GM12878 (cell line): ENCODE results near the gene CD83. TPM values are rescaled to one million over a fixed set of nuclear protein-coding genes. Genes with fewer than 3 reads are reported as not detected.

Experiments used
- BHLHE40 ChIP-seq, 2 experiments: fragments of 450-650 bp in 1 of 2; IDR thresholded peaks; 2 replicates each; pipeline ENCODE4 v1.6.1; 2011 to 2017; ENCODE audit warnings: low read depth in 2 of 2, borderline replicate concordance in 1 of 2, improper control_type of control experiment in 1 of 2, low read length in 1 of 2, mild to moderate bottlenecking in 1 of 2
- CREB1 ChIP-seq: IDR thresholded peaks from 2 replicates; pipeline ENCODE4 v1.6.1; 2012; ENCODE audit warnings: low read depth, mild to moderate bottlenecking, inconsistent platforms
- EP300 ChIP-seq, 2 experiments: fragments of 150-350 bp in 1 of 2; IDR thresholded peaks; 2 replicates each; pipeline ENCODE4 v1.6.1; 2011 to 2012; ENCODE audit warnings: low read depth in 2 of 2, low read length in 2 of 2, borderline replicate concordance in 1 of 2, improper control_type of control experiment in 1 of 2, inconsistent platforms in 1 of 2; ENCODE audit not compliant: control insufficient read depth in 1 of 2
- FOS ChIP-seq: IDR thresholded peaks from 3 replicates; pipeline ENCODE4 v1.6.1; 2011; ENCODE audit warnings: borderline replicate concordance; ENCODE audit not compliant: insufficient read length; ENCODE audit errors: extremely low read depth
- FOXM1 ChIP-seq: IDR thresholded peaks from 2 replicates; pipeline ENCODE4 v1.6.1; 2012; ENCODE audit warnings: low read depth, mild to moderate bottlenecking, inconsistent platforms, low read length, moderate library complexity
- IKZF2 ChIP-seq, 2 experiments: fragments of 450-650 bp; IDR thresholded peaks; 2 replicates each; pipeline ENCODE4 v1.6.1; 2017; ENCODE audit warnings: mild to moderate bottlenecking in 2 of 2, moderate library complexity in 2 of 2
- MEF2A ChIP-seq: IDR thresholded peaks from 2 replicates; pipeline ENCODE4 v1.6.1; 2011; ENCODE audit warnings: low read depth, mild to moderate bottlenecking, low read length, moderate library complexity; ENCODE audit not compliant: insufficient read depth
- MLLT1 ChIP-seq: fragments of 450-650 bp; IDR thresholded peaks from 2 replicates; pipeline ENCODE4 v1.6.1; 2016; ENCODE audit warnings: mild to moderate bottlenecking
- MTA2 ChIP-seq: fragments of 450-650 bp; IDR thresholded peaks from 2 replicates; pipeline ENCODE4 v1.6.1; 2016; ENCODE audit warnings: low read depth, mild to moderate bottlenecking, moderate library complexity
- NBN ChIP-seq: fragments of 450-650 bp; IDR thresholded peaks from 2 replicates; pipeline ENCODE4 v1.6.1; 2016
- NR2C1 ChIP-seq: fragments of 450-650 bp; IDR thresholded peaks from 2 replicates; pipeline ENCODE4 v1.6.1; 2017; ENCODE audit warnings: antibody characterized with exemption, mild to moderate bottlenecking, moderate library complexity
- NRF1 ChIP-seq: conservative IDR thresholded peaks from 2 replicates; pipeline ENCODE4 v1.6.1; 2011; ENCODE audit warnings: mild to moderate bottlenecking, low read depth, low read length, improper control_type of control experiment
- PAX5 ChIP-seq: IDR thresholded peaks from 2 replicates; pipeline ENCODE4 v1.6.1; 2011; ENCODE audit warnings: low read depth, low read length, borderline replicate concordance
- PKNOX1 ChIP-seq: fragments of 450-650 bp; IDR thresholded peaks from 2 replicates; pipeline ENCODE4 v1.6.1; 2016; ENCODE audit warnings: mild to moderate bottlenecking
- RAD21 ChIP-seq: IDR thresholded peaks from 2 replicates; pipeline ENCODE4 v1.6.1; 2011; ENCODE audit warnings: mild to moderate bottlenecking, low read depth, low read length, moderate library complexity; ENCODE audit not compliant: insufficient read depth
- RB1 ChIP-seq: fragments of 450-650 bp; formaldehyde crosslinking; IDR thresholded peaks from 2 replicates; pipeline ENCODE4 v1.6.1; 2017; ENCODE audit warnings: mild to moderate bottlenecking, borderline replicate concordance
- RELB ChIP-seq: fragments of 450-650 bp; IDR thresholded peaks from 2 replicates; pipeline ENCODE4 v1.6.1; 2017; ENCODE audit warnings: low read depth, mild to moderate bottlenecking, moderate library complexity
- SPI1 ChIP-seq: IDR thresholded peaks from 2 replicates; pipeline ENCODE4 v1.6.1; 2011; ENCODE audit warnings: low read depth, mild to moderate bottlenecking, low read length, moderate library complexity, borderline replicate concordance; ENCODE audit not compliant: insufficient read depth
- SREBF2 ChIP-seq: IDR thresholded peaks from 2 replicates; pipeline ENCODE4 v1.6.1; 2012; ENCODE audit warnings: mild to moderate bottlenecking, low read length
- TARDBP ChIP-seq: IDR thresholded peaks from 2 replicates; pipeline ENCODE4 v1.6.1; 2016; ENCODE audit warnings: borderline replicate concordance
- TBL1XR1 ChIP-seq: IDR thresholded peaks from 2 replicates; pipeline ENCODE4 v1.6.1; 2012; ENCODE audit warnings: low read depth, low read length, improper control_type of control experiment
- ZNF217 ChIP-seq: fragments of 450-650 bp; IDR thresholded peaks from 2 replicates; pipeline ENCODE4 v1.6.1; 2017; ENCODE audit warnings: antibody characterized with exemption, mild to moderate bottlenecking
- polyA plus RNA-seq, 11 experiments: library from polyadenylated mRNA; depleted of rRNA in 4 of 11; unstranded in 6 of 11; stranded (reverse) in 5 of 11; fragments of >200 nt; fragmentation: Nextera tagmentation in 4 of 11; fragmentation: Illumina TruSeq in 1 of 11; extraction: Ambion mirVana in 4 of 11; extraction: Trizol in 1 of 11; gene quantifications; 1 replicate in 1 of 11; 2 replicates in 10 of 11; pipeline versions ENCODE4 v1.2.1 to v1.2.3, GENCODE V29; 2011 to 2016; ENCODE audit warnings: inconsistent platforms in 2 of 11, missing spikeins in 2 of 11, low read depth in 1 of 11
- total RNA-seq, 4 experiments: library from RNA; depleted of rRNA in 3 of 4; stranded (reverse); fragments of >200 nt in 3 of 4; fragmentation: Illumina TruSeq in 1 of 4; extraction: Trizol in 1 of 4; gene quantifications; 2 replicates each; pipeline versions ENCODE4 v1.2.1 to v1.2.3, GENCODE V29; 2013 to 2021
- TF ChIP-seq, protein P1 (sequence below): fragments of 450-650 bp; IDR thresholded peaks from 2 replicates; pipeline ENCODE4 v1.6.1; 2017; ENCODE audit warnings: mild to moderate bottlenecking

CD83 gene
- total and polyA plus RNA-seq, 10 of the 15 experiments (the other 5 are each of a cell fraction or from before 2014, with no cell fraction given): 76.1 to 174 (median 129) TPM

DNA sequence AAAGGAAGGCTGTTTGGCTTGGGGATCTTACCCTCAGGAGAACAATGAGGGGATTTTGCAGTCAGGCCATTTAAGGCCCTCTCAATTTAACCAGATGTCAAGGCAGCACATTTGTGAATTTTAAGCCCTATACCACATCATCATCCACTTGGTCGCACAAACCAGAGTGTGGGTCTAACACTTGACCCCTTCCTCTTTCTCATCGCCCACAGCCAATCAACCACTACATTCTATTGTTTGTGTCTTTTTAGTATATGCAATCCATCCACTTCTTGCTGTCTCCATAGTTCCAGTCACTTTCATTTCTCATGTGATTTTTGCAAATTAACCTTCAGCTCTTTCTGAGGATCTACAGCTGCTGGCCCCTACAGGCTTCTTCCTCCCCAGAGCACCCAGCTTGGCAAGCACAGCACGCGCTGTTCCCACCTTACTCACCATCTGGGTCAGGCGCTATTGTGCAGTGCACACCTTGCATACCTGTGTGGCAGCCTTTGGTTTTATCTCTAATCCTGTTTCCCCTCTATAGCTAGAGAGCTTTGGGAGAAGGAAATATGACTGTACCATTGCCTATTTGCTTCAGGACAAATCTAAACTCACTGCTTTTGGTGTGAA is 32.3 kb upstream of the CD83 start (continued):
- TF ChIP-seq BHLHE40 (IDR thresholded peaks at IDR 0.05; ENCODE audit: borderline replicate concordance in 1 of 2, low read depth in 2 of 2, low read length in 1 of 2): peak; percentile 15 to 57; a peak in 3 of 4 replicates
- TF ChIP-seq PKNOX1: peak; percentile 31; the same call in 1 of the 2 replicates
- TF ChIP-seq ZNF217: no peak
- TF ChIP-seq EP300 (IDR thresholded peaks at IDR 0.05; ENCODE audit: borderline replicate concordance in 1 of 2, control insufficient read depth in 1 of 2, low read depth in 2 of 2, low read length in 2 of 2): peak; percentile 49 to 65; a peak in 2 of 4 replicates
- TF ChIP-seq NRF1: no peak
- peak; percentile 47 to 56; a peak in 2 of 4 replicates for TF ChIP-seq IKZF2 (IDR thresholded peaks at IDR 0.05)
- no peak for TF ChIP-seq NR2C1
- no peak for TF ChIP-seq RAD21
- 0 out of 2 replicates have a peak, but pooled peaks have one; percentile 49 for TF ChIP-seq NBN
- TF ChIP-seq MTA2: peak; percentile 75
- peak; percentile 35; the same call in 1 of the 2 replicates for TF ChIP-seq RELB
- TF ChIP-seq TBL1XR1: no peak
- TF ChIP-seq TARDBP: no peak
- peak; percentile 88; the same call in 1 of the 2 replicates for TF ChIP-seq SPI1
- TF ChIP-seq RB1: no peak
- no peak for TF ChIP-seq SREBF2
- TF ChIP-seq FOS: no peak
- TF ChIP-seq FOXM1: no peak
- TF ChIP-seq, protein P1, sequence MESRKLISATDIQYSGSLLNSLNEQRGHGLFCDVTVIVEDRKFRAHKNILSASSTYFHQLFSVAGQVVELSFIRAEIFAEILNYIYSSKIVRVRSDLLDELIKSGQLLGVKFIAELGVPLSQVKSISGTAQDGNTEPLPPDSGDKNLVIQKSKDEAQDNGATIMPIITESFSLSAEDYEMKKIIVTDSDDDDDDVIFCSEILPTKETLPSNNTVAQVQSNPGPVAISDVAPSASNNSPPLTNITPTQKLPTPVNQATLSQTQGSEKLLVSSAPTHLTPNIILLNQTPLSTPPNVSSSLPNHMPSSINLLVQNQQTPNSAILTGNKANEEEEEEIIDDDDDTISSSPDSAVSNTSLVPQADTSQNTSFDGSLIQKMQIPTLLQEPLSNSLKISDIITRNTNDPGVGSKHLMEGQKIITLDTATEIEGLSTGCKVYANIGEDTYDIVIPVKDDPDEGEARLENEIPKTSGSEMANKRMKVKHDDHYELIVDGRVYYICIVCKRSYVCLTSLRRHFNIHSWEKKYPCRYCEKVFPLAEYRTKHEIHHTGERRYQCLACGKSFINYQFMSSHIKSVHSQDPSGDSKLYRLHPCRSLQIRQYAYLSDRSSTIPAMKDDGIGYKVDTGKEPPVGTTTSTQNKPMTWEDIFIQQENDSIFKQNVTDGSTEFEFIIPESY: peak; percentile 81; the same call in 1 of the 2 replicates
- 0 out of 2 replicates have a peak, but pooled peaks have one; percentile 47 for TF ChIP-seq MLLT1
- TF ChIP-seq MEF2A: no peak
- TF ChIP-seq CREB1: no peak
- peak; percentile 48; the same call in 1 of the 2 replicates for TF ChIP-seq PAX5
